Testis (tissue), 3 donors: ENCODE measurements around the gene CLASP2. TPM values are rescaled to one million over a fixed set of nuclear protein-coding genes. Genes with fewer than 3 reads are reported as not detected.

Experiments used
- DNase-seq: peaks from one replicate; pipeline ENCODE4 v3.0.0-alpha.2; 2019
- H3K27ac ChIP-seq, 2 donors: fragments of 200-600 bp; sonication (generic); one replicate each; pipeline ENCODE4 v1.5.1; 2019
- H3K27me3 ChIP-seq: fragments of 200-600 bp; sonication (generic); one replicate; pipeline ENCODE4 v1.5.1; 2019
- H3K36me3 ChIP-seq: fragments of 200-600 bp; sonication (generic); one replicate; pipeline ENCODE4 v1.5.1; 2017; ENCODE audit warnings: low read depth; ENCODE audit errors: missing control alignments
- H3K4me1 ChIP-seq: fragments of 200-600 bp; sonication (generic); one replicate; pipeline ENCODE4 v1.5.1; 2019
- H3K4me3 ChIP-seq, 2 donors: fragments of 200-600 bp; sonication (generic); one replicate each; pipeline ENCODE4 v1.5.1; 2017 to 2019
- H3K9me3 ChIP-seq: fragments of 200-600 bp; sonication (generic); one replicate; pipeline ENCODE4 v1.5.1; 2017
- CTCF ChIP-seq, 3 experiments: fragments of 450-650 bp in 2 of 3; fragments of 200-600 bp in 1 of 3; sonication (generic) in 1 of 3; IDR thresholded peaks; one replicate each; pipeline ENCODE4 v1.5.1; 2016 to 2019; ENCODE audit warnings: antibody characterized with exemption in 3 of 3, mild to moderate bottlenecking in 2 of 3, moderate library complexity in 1 of 3
- POLR2A ChIP-seq: fragments of 450-650 bp; IDR thresholded peaks from one replicate; pipeline ENCODE4 v1.6.1; 2017; ENCODE audit warnings: antibody characterized with exemption, mild to moderate bottlenecking, moderate library complexity
- WGBS, 2 donors: methylation state at CpG; one replicate each; pipeline ENCODE4 v1.1.5; 2018; 5-methylcytosine and 5-hydroxymethylcytosine counted together
- intact Hi-C: fragments of 100-400 bp; cut with DNase I; formaldehyde crosslinking; loops from one replicate; pipeline ENCODE4 v1.15.1; 2023; ENCODE audit warnings: low total_unique reads
- polyA plus RNA-seq: library from polyadenylated mRNA; stranded (reverse); fragments of 350-450 nt; fragmentation: Illumina TruSeq; extraction: RNeasy Lipid Tissue Mini Kit (QIAGEN cat#74804); gene quantifications from one replicate; pipeline ENCODE4 v1.2.3, GENCODE V29; 2014; ENCODE audit warnings: low read depth, low replicate concordance; ENCODE audit not compliant: insufficient read depth
- total RNA-seq, 2 donors: library from RNA; depleted of rRNA; stranded (reverse); fragments of >200 nt; gene quantifications; one replicate each; pipeline ENCODE4 v1.2.3, GENCODE V29; 2016

The CLASP2 gene
- total and polyA plus RNA-seq, 3 donors from 2014 or later = 21.5 to 72.1 (median 68.4) TPM

GRCh38 chr3:33544126-33544525 is 173.9 kb downstream of the CLASP2 start:
- H3K4me1 ChIP-seq = no peaks in the 10 kb centered on the region
- TF ChIP-seq CTCF (IDR thresholded peaks at IDR 0.05) (no peak), POLR2A (no peak)
- 69 to 90% methylated on average over 1 of the region's 1 CpG for WGBS, 2 donors
- no peak for DNase-seq
- no peak overlapping the region for H3K27ac ChIP-seq
- no peaks in the 10 kb centered on the region for H3K9me3 ChIP-seq
- intact Hi-C loops = no loop called here
- no peaks in the 10 kb centered on the region for H3K36me3 ChIP-seq
- H3K4me3 ChIP-seq = no peak overlapping the region
- H3K27me3 ChIP-seq = no peaks in the 10 kb centered on the region

GRCh38 chr3:33543601-33544000 is 174.5 kb downstream of the CLASP2 start:
- Histone ChIP-seq H3K27ac (no peak overlapping the region), H3K27me3 (no peaks in the 10 kb centered on the region), H3K4me3 (no peak overlapping the region), H3K9me3 (no peaks in the 10 kb centered on the region), H3K4me1 (no peaks in the 10 kb centered on the region), H3K36me3 (no peaks in the 10 kb centered on the region)
- no peak for DNase-seq
- intact Hi-C loops = no loop called here
- 80 to 100% methylated on average over 1 of the region's 1 CpG for WGBS, 2 donors
- no peak for TF ChIP-seq CTCF (IDR thresholded peaks at IDR 0.05)
- no peak for TF ChIP-seq POLR2A

DNA sequence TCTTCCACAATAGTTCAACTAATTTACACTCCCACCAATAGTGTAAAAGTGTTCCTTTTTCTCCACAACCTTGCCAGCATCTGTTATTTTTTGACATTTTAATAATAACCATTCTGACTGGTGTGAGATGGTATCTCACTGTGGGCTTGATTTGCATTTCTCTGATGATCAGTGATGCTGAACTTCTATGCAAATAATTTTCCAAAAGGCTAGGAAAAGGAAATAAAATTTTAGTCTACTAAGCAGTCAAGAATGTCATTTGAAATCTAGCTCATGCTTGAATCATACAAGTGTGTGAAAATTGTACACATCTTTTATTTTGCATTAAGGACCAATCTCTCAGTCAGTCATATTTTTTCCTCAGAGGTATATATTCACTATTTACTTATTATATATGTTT is 176.1 kb downstream of the CLASP2 start:
- no peak for DNase-seq
- no peaks in the 10 kb centered on the region for H3K36me3 ChIP-seq
- no peaks in the 10 kb centered on the region for H3K9me3 ChIP-seq
- no peaks in the 10 kb centered on the region for H3K27me3 ChIP-seq
- TF ChIP-seq POLR2A = no peak
- no peak for TF ChIP-seq CTCF (IDR thresholded peaks at IDR 0.05)
- intact Hi-C loops = no loop called here
- H3K27ac ChIP-seq = no peak overlapping the region
- H3K4me1 ChIP-seq = no peaks in the 10 kb centered on the region
- no peak overlapping the region for H3K4me3 ChIP-seq

DNA sequence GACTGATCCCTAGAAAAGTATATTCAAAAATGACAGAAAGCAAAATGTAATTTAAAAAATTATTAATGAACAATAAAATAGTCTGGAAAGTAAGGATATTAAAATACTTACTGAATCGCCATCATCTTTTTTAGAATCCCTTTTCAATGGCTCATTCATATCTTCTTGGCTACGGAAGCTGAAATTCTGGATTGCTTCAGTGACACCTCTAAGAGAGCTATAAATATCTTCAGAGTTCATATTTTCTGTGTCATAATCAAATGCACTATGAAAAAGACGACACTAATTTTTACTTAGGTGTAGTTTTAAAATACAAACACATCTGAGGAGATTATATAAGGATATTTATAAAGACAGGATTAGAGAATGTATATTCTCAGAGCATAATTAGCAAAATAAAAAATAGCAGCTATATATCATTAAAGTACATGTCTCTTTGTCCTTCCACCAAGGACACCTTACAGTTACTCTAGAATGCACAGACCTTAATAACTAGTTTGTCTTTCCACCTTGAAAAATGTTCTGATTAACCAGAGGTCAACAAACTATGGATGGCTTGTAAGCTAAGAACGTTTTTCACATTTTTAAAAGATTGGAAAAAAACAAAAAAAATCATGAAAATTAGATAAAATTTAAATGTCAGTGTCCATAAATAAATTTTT is 179.2 kb downstream of the CLASP2 start:
- intact Hi-C loops = no loop called here
- H3K27ac ChIP-seq = no peak overlapping the region
- H3K36me3 ChIP-seq = no peaks in the 10 kb centered on the region
- no peak for DNase-seq
- TF ChIP-seq CTCF (IDR thresholded peaks at IDR 0.05) (no peak), POLR2A (no peak)
- no peaks in the 10 kb centered on the region for H3K27me3 ChIP-seq
- WGBS, 2 donors = 91% methylated on average over 4 of the region's 4 CpGs
- H3K4me3 ChIP-seq = no peak overlapping the region
- H3K9me3 ChIP-seq = no peaks in the 10 kb centered on the region
- no peaks in the 10 kb centered on the region for H3K4me1 ChIP-seq

DNA sequence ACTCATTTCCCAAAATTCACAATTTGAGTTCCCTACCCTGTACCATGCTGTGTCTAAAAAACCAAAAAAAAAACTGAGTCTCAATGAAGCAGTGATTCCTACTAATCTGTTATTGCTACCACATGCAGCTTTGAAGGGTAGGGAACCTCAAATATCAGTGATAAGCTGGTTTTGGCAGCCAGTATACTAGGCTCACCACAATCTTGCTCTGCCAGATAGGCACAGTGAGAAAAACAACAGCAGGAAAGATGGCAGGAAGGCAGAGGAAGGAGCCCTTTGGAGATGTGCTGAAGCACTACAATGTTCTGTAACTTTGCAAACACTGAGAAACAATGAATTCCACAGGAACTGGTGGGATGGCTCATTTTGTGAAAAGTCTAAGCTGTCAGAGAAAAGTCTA is 180.9 kb downstream of the CLASP2 start:
- no peak for DNase-seq
- no peaks in the 10 kb centered on the region for H3K27me3 ChIP-seq
- no peak overlapping the region for H3K4me3 ChIP-seq
- intact Hi-C loops = no loop called here
- no peak overlapping the region for H3K27ac ChIP-seq
- no peaks in the 10 kb centered on the region for H3K36me3 ChIP-seq
- TF ChIP-seq POLR2A (no peak), CTCF (IDR thresholded peaks at IDR 0.05) (no peak)
- no peaks in the 10 kb centered on the region for H3K4me1 ChIP-seq
- H3K9me3 ChIP-seq = no peaks in the 10 kb centered on the region
